MM.1S (cell line): ENCODE measurements around the gene GALNT12.

Experiments
- DNase-seq: peaks from one replicate; pipeline ENCODE4 v3.0.0-alpha.2; 2015
- H2AFZ ChIP-seq: fragments of 300-600 bp; sonication (generic); 2 replicates; pipeline ENCODE4 v1.6.0; 2016; ENCODE audit warnings: antibody characterized with exemption, low read length
- H3F3A ChIP-seq: fragments of 300-600 bp; sonication (generic); 2 replicates; pipeline ENCODE4 v1.6.1; 2016; ENCODE audit warnings: mild to moderate bottlenecking, antibody characterized with exemption, low read length, moderate library complexity, mixed read lengths; ENCODE audit not compliant: insufficient read depth
- H3K27ac ChIP-seq: fragments of 300-600 bp; sonication (generic); 2 replicates; pipeline ENCODE4 v1.5.1; 2016; ENCODE audit warnings: mild to moderate bottlenecking, low read length
- H3K27me3 ChIP-seq: fragments of 300-600 bp; sonication (generic); replicated peaks from 2 replicates; pipeline ENCODE4 v1.6.0; 2016; ENCODE audit warnings: low read length; ENCODE audit not compliant: insufficient read depth
- H3K36me3 ChIP-seq: fragments of 300-600 bp; sonication (generic); replicated peaks from 2 replicates; pipeline ENCODE4 v1.6.1; 2016; ENCODE audit warnings: mild to moderate bottlenecking, low read length, mixed read lengths; ENCODE audit not compliant: insufficient read depth
- H3K4me1 ChIP-seq: fragments of 300-600 bp; sonication (generic); 2 replicates; pipeline ENCODE4 v1.6.1; 2016; ENCODE audit warnings: low read length, mixed read lengths
- H3K4me2 ChIP-seq: fragments of 300-600 bp; sonication (generic); 2 replicates; pipeline ENCODE4 v1.6.0; 2016; ENCODE audit warnings: low read depth, low read length
- H3K4me3 ChIP-seq: fragments of 300-600 bp; sonication (generic); 2 replicates; pipeline ENCODE4 v1.5.1; 2016; ENCODE audit warnings: low read length, mixed read lengths
- H3K79me2 ChIP-seq: fragments of 300-600 bp; sonication (generic); 2 replicates; pipeline ENCODE4 v1.6.1; 2016; ENCODE audit warnings: mixed run types, low read length, mixed read lengths
- H3K9ac ChIP-seq: fragments of 300-600 bp; sonication (generic); 2 replicates; pipeline ENCODE4 v1.6.1; 2016; ENCODE audit warnings: low read length, mixed read lengths
- H3K9me2 ChIP-seq: fragments of 300-600 bp; sonication (generic); replicated peaks from 2 replicates; pipeline ENCODE4 v1.6.1; 2016; ENCODE audit warnings: mild to moderate bottlenecking, low read length, mixed read lengths; ENCODE audit not compliant: insufficient read depth
- H3K9me3 ChIP-seq: fragments of 300-600 bp; sonication (generic); replicated peaks from 2 replicates; pipeline ENCODE4 v1.6.1; 2016; ENCODE audit warnings: mild to moderate bottlenecking, low read length, mixed read lengths; ENCODE audit not compliant: insufficient read depth
- H4K20me1 ChIP-seq: fragments of 300-600 bp; sonication (generic); 2 replicates; pipeline ENCODE4 v1.6.1; 2016; ENCODE audit warnings: mild to moderate bottlenecking, low read length, moderate library complexity, mixed read lengths; ENCODE audit not compliant: insufficient read depth
- CTCF ChIP-seq: fragments of 300-600 bp; sonication (generic); IDR thresholded peaks from 2 replicates; pipeline ENCODE4 v1.5.1; 2016; ENCODE audit warnings: antibody characterized with exemption, low read length, mixed read lengths
- EZH2 ChIP-seq: fragments of 300-600 bp; sonication (generic); optimal IDR thresholded peaks from 2 replicates; pipeline ENCODE3; 2017; ENCODE audit warnings: low read depth, mild to moderate bottlenecking, antibody characterized with exemption, low read length, mixed read lengths
- EZH2phosphoT487 ChIP-seq: fragments of 300-600 bp; sonication (generic); IDR thresholded peaks from 2 replicates; pipeline ENCODE4 v1.6.1; 2018; ENCODE audit warnings: antibody characterized with exemption, low read length

GALNT12 gene

GRCh38 chr9:98834386-98834785 lies 26.9 kb downstream of the GALNT12 start:
- no peaks in the 10 kb centered on the region for H3K9me2 ChIP-seq
- no peak overlapping the region for H3K4me2 ChIP-seq
- no peaks in the 10 kb centered on the region for H4K20me1 ChIP-seq
- no peaks in the 10 kb centered on the region for H3K79me2 ChIP-seq
- H3K4me3 ChIP-seq, result no peak overlapping the region
- H3K4me1 ChIP-seq, result no peaks in the 10 kb centered on the region
- H3K9ac ChIP-seq, result no peak overlapping the region
- TF ChIP-seq EZH2 (no peak), CTCF (no peak), EZH2phosphoT487 (no peak)
- H3K27ac ChIP-seq, result no peak overlapping the region
- no peaks in the 10 kb centered on the region for H3K36me3 ChIP-seq
- H3F3A ChIP-seq, result no peaks in the 10 kb centered on the region
- no peak overlapping the region for H2AFZ ChIP-seq
- DNase-seq, result no peak
- no peaks in the 10 kb centered on the region for H3K9me3 ChIP-seq
- H3K27me3 ChIP-seq, result no peaks in the 10 kb centered on the region

GRCh38 chr9:98836206-98836605 lies 28.7 kb downstream of the GALNT12 start:
- Histone ChIP-seq H3K27ac (no peak overlapping the region), H3K9me2 (no peaks in the 10 kb centered on the region), H4K20me1 (no peaks in the 10 kb centered on the region), H3K4me3 (no peak overlapping the region), H3K9me3 (no peaks in the 10 kb centered on the region), H3K36me3 (no peaks in the 10 kb centered on the region), H3K9ac (no peak overlapping the region), H3K4me2 (no peak overlapping the region), H3K27me3 (no peaks in the 10 kb centered on the region), H3K4me1 (no peaks in the 10 kb centered on the region), H3F3A (no peaks in the 10 kb centered on the region), H2AFZ (no peak overlapping the region), H3K79me2 (no peaks in the 10 kb centered on the region)
- TF ChIP-seq EZH2phosphoT487, result no peak
- no peak for TF ChIP-seq EZH2
- no peak for TF ChIP-seq CTCF
- no peak for DNase-seq

GRCh38 chr9:98837516-98837915 lies 30.0 kb downstream of the GALNT12 start:
- TF ChIP-seq CTCF, result no peak
- TF ChIP-seq EZH2phosphoT487, result no peak
- TF ChIP-seq EZH2, result no peak
- Histone ChIP-seq H3K9ac (no peak overlapping the region), H2AFZ (no peak overlapping the region), H3K79me2 (no peaks in the 10 kb centered on the region), H3K36me3 (no peaks in the 10 kb centered on the region), H3K27me3 (no peaks in the 10 kb centered on the region), H3K4me2 (no peak overlapping the region), H3K4me1 (no peaks in the 10 kb centered on the region), H3K9me3 (no peaks in the 10 kb centered on the region), H3K27ac (no peak overlapping the region), H4K20me1 (no peaks in the 10 kb centered on the region), H3K9me2 (no peaks in the 10 kb centered on the region), H3F3A (no peaks in the 10 kb centered on the region), H3K4me3 (no peak overlapping the region)
- DNase-seq, result no peak
